Cardiac septum (tissue), 1 donor: ENCODE measurements around the gene ARHGAP45. TPM values are rescaled to one million over a fixed set of nuclear protein-coding genes. Genes with fewer than 3 reads are reported as not detected.

Experiments used
- DNase-seq: peaks from one replicate; pipeline ENCODE4 v3.0.0-alpha.2; 2020; ENCODE audit warnings: low spot score
- intact Hi-C: fragments of 100-400 bp; cut with DNase I; formaldehyde crosslinking; loops from one replicate; pipeline ENCODE4 v1.14.0; 2022
- total RNA-seq: library from RNA; stranded (reverse); fragmentation: NEBNext Ultra II Directional; extraction: Animal tissue kit (Norgen Biotek cat#: 25700); gene quantifications from one replicate; pipeline ENCODE4 v1.2.1, GENCODE V29; 2021
- donor health status: DM: no; HTN: no; CAD: no.

The ARHGAP45 gene
- total RNA-seq, 1 donor from 2014 or later, result 3.7 TPM

GRCh38 chr19:1053176-1054101 is 13.5 kb upstream of the ARHGAP45 start:
- no peak for DNase-seq
- intact Hi-C loops, result no loop called here

- DNase-seq, result no peak
- intact Hi-C loops, result no loop called here
Measured at GRCh38 chr19:1054102-1055027, 12.6 kb upstream of the ARHGAP45 start.

- no peak for DNase-seq
- intact Hi-C loops, result no loop called here
Measured at GRCh38 chr19:1055028-1055425, 11.9 kb upstream of the ARHGAP45 start.

- intact Hi-C loops, result no loop called here
- no peak for DNase-seq
Measured at GRCh38 chr19:1055886-1056620, 10.9 kb upstream of the ARHGAP45 start.

GRCh38 chr19:1057176-1057855 is 9.7 kb upstream of the ARHGAP45 start:
- DNase-seq, result no peak
- intact Hi-C loops, result no loop called here

- DNase-seq, result no peak
- intact Hi-C loops, result no loop called here
Measured at GRCh38 chr19:1058112-1058511, 8.9 kb upstream of the ARHGAP45 start.

- intact Hi-C loops, result no loop called here
Measured at GRCh38 chr19:1060689-1061088, 6.3 kb upstream of the ARHGAP45 start.

GRCh38 chr19:1061987-1062386 is 5.0 kb upstream of the ARHGAP45 start:
- intact Hi-C loops, result no loop called here
- no peak for DNase-seq

More at GRCh38 chr19:1060689-1061088, 6.3 kb upstream of the ARHGAP45 start:
- no peak for DNase-seq

- intact Hi-C loops, result no loop called here
Measured at GRCh38 chr19:1062387-1063029, 4.5 kb upstream of the ARHGAP45 start.

GRCh38 chr19:1063030-1063908 is 3.7 kb upstream of the ARHGAP45 start:
- no peak for DNase-seq

More at GRCh38 chr19:1062387-1063029, 4.5 kb upstream of the ARHGAP45 start:
- DNase-seq, result no peak

GRCh38 chr19:1063909-1064660 is 2.9 kb upstream of the ARHGAP45 start:
- no peak for DNase-seq
- intact Hi-C loops, result no loop called here

More at GRCh38 chr19:1063030-1063908, 3.7 kb upstream of the ARHGAP45 start:
- intact Hi-C loops, result no loop called here

GRCh38 chr19:1064661-1065605 is 2.0 kb upstream of the ARHGAP45 start:
- DNase-seq, result peak; percentile 88
- intact Hi-C loops, result no loop called here

- no peak for DNase-seq
- intact Hi-C loops, result no loop called here
Measured at GRCh38 chr19:1065606-1066109, 1.3 kb upstream of the ARHGAP45 start.

GRCh38 chr19:1066251-1066747 is 668 bp upstream of the ARHGAP45 start:
- intact Hi-C loops, result no loop called here
- no peak for DNase-seq

- no peak for DNase-seq
- intact Hi-C loops, result no loop called here
Measured at GRCh38 chr19:1067341-1067957, 482 bp downstream of the ARHGAP45 start.
